Measurements from ENCODE around the gene THEM5.

- TF ChIP-seq EP300 (IDR thresholded peaks at IDR 0.05) (no peak), POLR2A (IDR thresholded peaks at IDR 0.05) (no peak)
Measured at GRCh38 chr1:151813271-151813977, 40.1 kb downstream of the THEM5 start.

All from ovary (tissue), 1 donor.